GM10248 (cell line): Measurements from ENCODE around the gene PIPOX.
"Not testable (repeated sequence)": the region's sequence is repeated elsewhere in the genome, so short reads cannot be mapped to it uniquely, and the experiment has no call there.

Experiments used
- CTCF ChIA-PET: fragments of 300-600 bp; sonication (Branson Sonifier 250); formaldehyde crosslinking; extraction: SDS; loops from one replicate; lab custom pipeline; 2021; ENCODE audit warnings: antibody characterized with exemption; lab: Yijun Ruan, JAX
- POLR2A ChIA-PET: fragments of 350-650 bp; sonication (Branson Sonifier 250); formaldehyde crosslinking; extraction: SDS; loops from one replicate; lab custom pipeline; 2020; ENCODE audit warnings: antibody characterized with exemption; lab: Yijun Ruan, JAX
- DNase-seq: peaks from one replicate; pipeline ENCODE4 v3.0.0; 2012; ENCODE audit errors: extremely low spot score
- TF ChIP-seq, protein P1 (sequence below): IDR thresholded peaks from 2 replicates; pipeline ENCODE4 v1.5.1; 2012; ENCODE audit warnings: mild to moderate bottlenecking, low read depth; ENCODE audit errors: extremely low read depth, missing control alignments, control extremely low read depth

Gene PIPOX

GRCh38 chr17:29086628-29087332 is 43.8 kb downstream of the PIPOX start:
- no peak for DNase-seq
- ChIA-PET POLR2A (no interaction called here), CTCF (interaction anchor here (1.5 to 1.9 kb wide), 2 partner anchors 11 to 37 kb away, joined by 4 to 5 read pairs; no protein-coding TSS in a partner anchor)
- TF ChIP-seq, protein P1, sequence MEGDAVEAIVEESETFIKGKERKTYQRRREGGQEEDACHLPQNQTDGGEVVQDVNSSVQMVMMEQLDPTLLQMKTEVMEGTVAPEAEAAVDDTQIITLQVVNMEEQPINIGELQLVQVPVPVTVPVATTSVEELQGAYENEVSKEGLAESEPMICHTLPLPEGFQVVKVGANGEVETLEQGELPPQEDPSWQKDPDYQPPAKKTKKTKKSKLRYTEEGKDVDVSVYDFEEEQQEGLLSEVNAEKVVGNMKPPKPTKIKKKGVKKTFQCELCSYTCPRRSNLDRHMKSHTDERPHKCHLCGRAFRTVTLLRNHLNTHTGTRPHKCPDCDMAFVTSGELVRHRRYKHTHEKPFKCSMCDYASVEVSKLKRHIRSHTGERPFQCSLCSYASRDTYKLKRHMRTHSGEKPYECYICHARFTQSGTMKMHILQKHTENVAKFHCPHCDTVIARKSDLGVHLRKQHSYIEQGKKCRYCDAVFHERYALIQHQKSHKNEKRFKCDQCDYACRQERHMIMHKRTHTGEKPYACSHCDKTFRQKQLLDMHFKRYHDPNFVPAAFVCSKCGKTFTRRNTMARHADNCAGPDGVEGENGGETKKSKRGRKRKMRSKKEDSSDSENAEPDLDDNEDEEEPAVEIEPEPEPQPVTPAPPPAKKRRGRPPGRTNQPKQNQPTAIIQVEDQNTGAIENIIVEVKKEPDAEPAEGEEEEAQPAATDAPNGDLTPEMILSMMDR: no peak

GRCh38 chr17:29088782-29089181 is 45.8 kb downstream of the PIPOX start:
- POLR2A ChIA-PET, DNase-seq, CTCF ChIA-PET: not testable (repeated sequence)

- CTCF ChIA-PET: interaction anchor here (0.7 to 2.3 kb wide), 6 partner anchors 10 to 41 kb away, joined by 3 to 5 read pairs (median 3); no protein-coding TSS in a partner anchor
- no peak for DNase-seq
- POLR2A ChIA-PET: no interaction called here
- TF ChIP-seq, protein P1: no peak
Observed at GRCh38 chr17:29089601-29090044, 46.7 kb downstream of the PIPOX start.

DNA sequence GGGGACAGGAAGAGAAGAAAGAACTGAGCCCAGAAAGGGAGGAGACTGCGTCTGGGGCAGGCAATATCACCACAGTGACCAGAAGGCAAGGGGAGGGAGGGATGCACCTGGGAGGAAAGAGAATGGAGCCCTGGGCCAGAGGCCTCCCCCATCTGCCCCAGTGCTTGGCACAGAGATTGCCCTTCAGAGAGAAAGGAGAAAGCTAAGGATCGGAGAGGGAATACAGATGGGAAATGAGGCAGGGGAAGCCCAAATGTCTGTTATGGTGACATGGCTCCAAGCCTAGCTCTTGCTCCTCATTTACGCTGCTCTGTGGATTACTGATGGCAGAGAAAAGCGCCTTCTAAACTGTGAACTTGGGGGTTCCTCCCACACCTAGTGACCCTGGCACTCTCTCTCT is 47.2 kb downstream of the PIPOX start:
- TF ChIP-seq, protein P1: no peak
- ChIA-PET CTCF (interaction anchor here (0.7 to 2.3 kb wide), 7 partner anchors 10 to 137 kb away, joined by 3 to 5 read pairs (median 3); no protein-coding TSS in a partner anchor), POLR2A (interaction anchor here (0.5 kb wide), 1 partner anchor 379 kb away, joined by 3 read pairs; the partner anchor contains the start of gene PROCA1)
- no peak for DNase-seq

GRCh38 chr17:29090750-29091605 is 48.0 kb downstream of the PIPOX start:
- POLR2A ChIA-PET: no interaction called here
- CTCF ChIA-PET: interaction anchor here (1.0 to 3.0 kb wide), 10 partner anchors 11 to 138 kb away, joined by 3 to 21 read pairs (median 4); partner anchors contain the start of gene MYO18A
- TF ChIP-seq, protein P1: no peak
- DNase-seq: no peak

DNA sequence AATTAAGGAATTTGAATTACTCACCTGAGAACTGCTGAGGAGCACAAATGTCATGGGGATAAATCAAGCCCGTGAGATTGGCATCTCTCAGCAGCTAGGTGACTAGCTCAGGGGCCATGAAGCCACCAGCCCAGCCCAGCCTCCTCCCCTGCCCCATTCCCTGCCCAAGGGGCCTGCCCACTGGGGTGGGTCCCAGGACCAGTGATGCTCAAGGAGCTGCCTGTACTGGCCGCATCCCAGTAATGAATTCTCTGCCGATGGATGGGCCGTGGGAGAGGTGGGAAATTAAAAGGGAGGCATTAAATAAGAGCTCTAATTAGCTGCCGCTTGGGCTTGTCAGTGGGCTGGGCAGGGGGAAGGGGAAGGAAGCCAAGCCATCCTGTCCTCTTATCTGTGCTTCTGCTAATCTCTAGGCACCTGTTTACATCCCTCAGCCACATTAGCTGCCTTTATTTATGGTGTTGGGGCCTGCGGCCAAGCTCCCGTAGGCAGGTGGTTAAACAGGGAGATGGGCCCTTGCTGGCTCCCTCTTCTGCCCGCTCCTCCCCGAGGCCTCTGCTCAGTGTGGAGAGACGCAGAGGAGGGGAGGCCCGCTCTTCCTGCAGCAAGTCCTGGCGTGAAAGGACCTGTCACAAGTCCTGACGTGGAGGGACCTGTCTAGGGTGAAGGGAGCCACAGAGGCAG is 48.8 kb downstream of the PIPOX start:
- TF ChIP-seq, protein P1: no peak
- DNase-seq: no peak
- POLR2A ChIA-PET: no interaction called here
- CTCF ChIA-PET: interaction anchor here (1.0 to 3.0 kb wide), 11 partner anchors 12 to 126 kb away, joined by 3 to 21 read pairs (median 5); partner anchors contain the start of gene MYO18A
